ENCODE data around the gene WDR75. TPM values are rescaled to one million over a fixed set of nuclear protein-coding genes. Genes with fewer than 3 reads are reported as not detected.

Gene WDR75
- polyA plus RNA-seq, 3 donors = 14.8 to 16.8 (median 16.6) TPM

DNA sequence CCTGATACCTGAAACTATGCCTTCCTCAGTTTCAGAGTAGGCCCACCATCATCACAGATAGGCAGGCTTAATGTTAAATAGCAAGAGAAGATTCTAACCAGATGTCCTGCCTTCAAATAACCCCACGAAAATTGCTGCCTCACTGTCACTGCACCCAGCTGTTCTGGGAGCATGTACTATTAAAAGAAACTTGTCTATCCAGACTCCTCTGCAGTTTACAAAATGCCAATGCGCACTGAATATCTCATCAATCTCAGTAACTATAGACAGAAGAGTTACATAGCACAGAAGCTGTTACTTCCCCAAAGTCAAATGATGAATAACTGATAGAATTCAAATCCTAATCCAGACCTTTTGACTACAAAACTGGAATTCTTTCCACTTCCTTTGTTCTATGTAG, 43.9 kb downstream of the WDR75 start:
- WGBS, 3 donors = 66 to 72% (median 71%) methylated on average over 2 of the region's 2 CpGs
- no peak overlapping the region for H3K27ac ChIP-seq (ENCODE audit: low read depth, low read length)

DNA sequence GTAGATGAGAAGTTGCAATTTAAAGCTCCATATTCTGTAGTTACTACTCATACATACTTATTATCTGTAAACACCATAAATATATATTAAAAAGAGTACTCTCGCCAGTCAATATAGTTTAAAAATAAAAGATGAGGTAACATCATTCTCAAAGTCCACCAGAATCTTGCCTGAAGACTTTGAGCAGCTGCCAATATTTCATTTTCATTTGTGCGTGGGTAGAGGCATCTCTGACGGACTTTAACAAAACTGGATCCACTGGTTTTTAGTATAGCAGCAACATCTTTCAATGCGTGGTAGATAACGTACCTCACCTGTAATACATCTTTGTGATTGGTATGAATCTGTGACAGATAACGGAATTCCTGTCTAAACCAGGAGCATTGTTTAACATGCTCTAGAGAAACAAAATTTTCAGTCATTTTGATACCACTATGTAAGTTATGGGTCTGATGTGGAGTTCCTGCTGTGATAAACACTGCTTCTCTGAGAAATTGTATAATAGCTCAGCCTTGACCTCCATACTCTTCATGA, 45.0 kb downstream of the WDR75 start:
- WGBS, 3 donors = 41 to 74% (median 67%) methylated on average over 6 of the region's 6 CpGs
- H3K27ac ChIP-seq (ENCODE audit: low read depth, low read length) = no peak overlapping the region

DNA sequence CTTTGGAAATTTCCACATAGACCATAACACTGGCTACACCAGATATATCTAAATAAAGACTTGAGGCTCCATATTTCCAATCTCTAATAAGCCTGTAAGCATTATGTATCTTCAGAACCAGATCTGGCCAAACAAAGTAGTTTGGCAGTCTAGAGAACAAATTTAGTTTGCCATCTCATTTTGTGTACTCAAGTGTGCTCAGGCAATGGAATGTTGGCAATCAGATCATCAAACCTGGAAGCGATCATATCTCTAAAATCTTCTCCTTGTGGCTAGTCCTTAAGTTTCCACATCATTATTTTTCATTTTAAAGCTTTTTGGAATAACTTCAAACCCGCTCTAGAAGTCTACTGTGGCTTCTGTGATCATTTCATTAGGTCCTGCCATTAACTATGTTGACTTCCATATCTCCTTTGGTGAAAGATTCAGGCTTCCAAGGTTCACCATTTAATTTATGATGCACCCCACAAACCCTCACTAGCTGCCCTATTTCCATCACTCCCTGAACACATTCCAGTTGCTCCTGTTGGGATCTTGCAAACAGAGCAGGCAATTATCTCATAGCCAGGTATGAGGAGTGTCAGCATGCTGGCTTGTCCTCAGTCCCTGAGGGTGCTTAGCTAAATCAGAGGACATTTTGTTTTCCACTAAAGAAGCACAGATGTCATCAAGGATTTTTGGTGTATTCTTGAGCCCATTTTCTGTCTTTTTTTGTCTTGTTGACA, 46.2 kb downstream of the WDR75 start:
- WGBS, 3 donors = 90 to 94% (median 92%) methylated on average over 2 of the region's 2 CpGs
- H3K27ac ChIP-seq (ENCODE audit: low read depth, low read length) = no peak overlapping the region

DNA sequence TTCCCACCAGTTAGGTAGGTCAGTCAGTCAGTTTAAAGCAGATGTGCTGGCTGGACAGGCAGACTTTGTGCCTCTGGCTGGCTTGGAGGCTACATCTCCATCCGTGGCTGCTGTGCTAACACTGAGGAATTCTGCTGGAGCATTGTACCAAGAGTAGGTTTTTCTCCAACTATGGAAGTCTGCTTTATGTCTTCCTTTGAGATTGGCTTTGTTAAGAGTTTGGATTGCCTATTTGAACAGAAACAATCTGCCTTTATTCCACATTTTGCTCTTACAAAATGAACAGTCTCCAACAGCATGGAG, 46.7 kb downstream of the WDR75 start:
- 39 to 62% (median 43%) methylated on average over 1 of the region's 1 CpG for whole genome bisulfite sequencing, 3 donors
- H3K27ac ChIP-seq (ENCODE audit: low read depth, low read length) = no peak overlapping the region

DNA sequence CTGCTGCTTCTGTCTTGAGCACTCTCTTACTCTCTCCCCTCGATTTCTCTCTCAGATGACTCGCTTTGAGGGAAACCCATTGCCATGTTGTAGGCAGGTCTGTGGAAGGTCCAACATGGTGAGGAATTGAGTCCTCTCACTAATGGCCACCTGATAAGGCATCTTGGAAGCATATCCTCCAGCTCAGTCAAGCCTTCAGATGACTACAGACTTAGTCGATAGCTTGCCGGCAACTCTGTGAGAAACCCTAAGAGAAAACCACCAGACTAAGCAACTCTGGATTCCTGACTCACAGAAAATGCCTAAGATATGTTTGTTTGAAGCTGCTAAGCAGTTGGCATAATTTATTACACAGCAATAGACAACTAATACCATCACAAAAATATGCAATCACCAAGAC, 51.2 kb downstream of the WDR75 start:
- 88 to 93% (median 91%) methylated on average over 4 of the region's 4 CpGs for WGBS, 3 donors
- H3K27ac ChIP-seq (ENCODE audit: low read depth, low read length) = no peak overlapping the region

DNA sequence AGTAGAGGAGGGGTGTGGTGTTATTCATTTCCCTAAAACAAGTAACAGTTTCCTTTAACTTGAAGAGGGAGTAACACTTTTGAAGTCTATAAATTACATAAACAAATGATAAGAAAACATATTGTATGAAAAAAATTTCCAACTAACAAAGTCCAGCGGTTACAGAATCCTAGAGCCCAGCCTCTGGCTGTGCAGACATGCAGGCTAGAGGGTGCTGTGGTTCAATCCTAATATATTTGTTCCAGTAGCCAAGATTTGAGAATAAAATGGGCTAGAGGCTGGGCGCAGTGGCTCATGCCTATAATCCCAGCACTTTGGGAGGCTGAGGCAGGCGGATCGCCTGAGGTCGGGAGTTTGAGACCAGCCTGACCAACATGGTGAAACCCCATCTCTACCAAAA, 56.9 kb downstream of the WDR75 start:
- H3K27ac ChIP-seq (ENCODE audit: low read depth, low read length) = no peak overlapping the region
- 77 to 85% (median 77%) methylated on average over 5 of the region's 5 CpGs for whole genome bisulfite sequencing, 3 donors

DNA sequence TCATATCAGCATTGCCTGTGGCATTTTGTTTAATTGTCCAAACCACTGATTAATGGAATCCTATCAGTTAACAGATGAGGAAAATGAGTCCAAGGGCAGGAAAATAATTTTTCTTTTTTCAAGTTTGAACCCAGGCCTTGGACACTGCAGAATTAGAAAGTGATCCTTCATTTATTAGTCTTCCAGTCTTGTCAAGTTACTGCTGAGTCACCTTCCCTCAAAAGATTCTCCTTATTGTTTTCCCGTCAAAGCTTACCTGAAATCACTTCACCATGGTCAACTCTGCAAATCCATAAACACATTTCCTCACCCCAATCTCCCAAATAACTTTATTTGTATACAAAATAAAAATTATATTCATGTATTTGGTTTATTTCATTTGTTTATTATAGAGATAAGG, 57.9 kb downstream of the WDR75 start:
- WGBS, 3 donors = 96 to 98% (median 97%) methylated on average over 1 of the region's 1 CpG
- H3K27ac ChIP-seq (ENCODE audit: low read depth, low read length) = no peak overlapping the region

DNA sequence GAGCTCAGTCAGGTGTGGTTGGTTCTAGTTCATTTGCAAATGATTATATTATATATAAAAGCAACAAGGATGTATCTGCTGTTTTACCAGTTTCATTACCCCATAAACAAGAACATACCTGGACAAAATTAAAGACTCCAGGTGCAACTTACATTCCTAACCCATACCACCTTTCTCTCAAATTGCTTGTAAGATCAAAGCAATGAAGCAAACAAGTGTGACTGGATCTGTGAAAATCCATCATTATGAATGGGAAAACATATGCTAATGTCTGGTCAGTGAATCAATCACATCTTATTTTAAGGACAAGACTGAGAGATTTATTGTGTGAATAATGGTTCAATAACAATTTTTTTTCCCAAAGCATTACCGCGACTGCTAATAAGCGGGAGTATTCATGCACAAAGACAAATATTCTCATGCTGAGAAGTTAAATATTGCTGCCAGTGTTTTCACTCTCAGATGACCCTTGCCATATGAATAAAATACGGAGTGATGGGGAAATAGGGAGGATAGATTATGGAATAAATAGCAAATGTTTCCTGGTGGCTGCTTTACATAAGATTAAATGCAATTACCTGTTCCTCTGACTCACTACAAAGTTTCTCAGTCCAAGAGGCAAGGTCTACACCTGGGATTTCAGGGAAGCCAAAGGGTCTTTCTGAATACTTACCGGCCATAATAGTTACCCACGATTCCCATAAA, 59.3 kb downstream of the WDR75 start:
- H3K27ac ChIP-seq (ENCODE audit: low read depth, low read length) = no peak overlapping the region
- WGBS, 3 donors = 48 to 77% (median 74%) methylated on average over 6 of the region's 6 CpGs

DNA sequence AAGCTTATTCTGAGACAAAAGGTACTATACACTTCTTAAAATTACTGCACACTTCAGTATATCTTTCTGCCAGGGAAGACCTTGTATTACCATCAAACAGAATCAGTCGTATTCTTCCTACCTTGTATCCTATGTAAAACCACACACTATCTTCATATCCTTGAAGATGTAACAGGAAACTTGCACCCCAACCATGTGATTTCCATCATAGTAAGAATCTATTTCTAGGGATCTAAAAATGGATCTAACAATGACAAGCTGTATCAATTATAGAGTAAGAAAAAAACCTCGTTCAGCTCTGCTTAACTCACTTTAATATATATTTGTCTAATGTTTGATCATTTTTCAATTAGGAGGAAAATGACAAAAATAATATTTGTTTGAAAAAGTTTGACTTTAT, 60.2 kb downstream of the WDR75 start:
- no peak overlapping the region for H3K27ac ChIP-seq (ENCODE audit: low read depth, low read length)
- WGBS, 3 donors = 63 to 85% (median 70%) methylated on average over 2 of the region's 2 CpGs

DNA sequence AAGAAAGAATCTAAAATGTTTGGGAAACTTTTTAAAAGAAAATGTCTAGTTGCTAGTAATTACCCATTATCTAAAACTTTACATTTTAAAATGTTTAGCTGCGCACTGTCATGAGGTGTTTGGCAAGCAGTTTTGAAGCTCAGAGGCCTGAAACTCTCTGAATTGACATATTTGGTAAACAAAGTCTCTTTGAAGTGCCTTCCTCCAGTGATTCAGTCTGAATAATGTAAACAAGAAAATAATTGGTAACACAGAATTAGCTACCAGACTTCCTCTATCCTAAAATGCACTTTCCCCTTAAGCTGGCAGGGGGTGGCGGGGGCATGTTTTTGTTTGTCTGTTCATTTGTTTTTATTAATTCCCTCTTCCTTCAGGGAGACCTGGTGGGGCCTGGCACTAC, 61.4 kb downstream of the WDR75 start:
- 92 to 96% (median 95%) methylated on average over 2 of the region's 2 CpGs for WGBS, 3 donors

DNA sequence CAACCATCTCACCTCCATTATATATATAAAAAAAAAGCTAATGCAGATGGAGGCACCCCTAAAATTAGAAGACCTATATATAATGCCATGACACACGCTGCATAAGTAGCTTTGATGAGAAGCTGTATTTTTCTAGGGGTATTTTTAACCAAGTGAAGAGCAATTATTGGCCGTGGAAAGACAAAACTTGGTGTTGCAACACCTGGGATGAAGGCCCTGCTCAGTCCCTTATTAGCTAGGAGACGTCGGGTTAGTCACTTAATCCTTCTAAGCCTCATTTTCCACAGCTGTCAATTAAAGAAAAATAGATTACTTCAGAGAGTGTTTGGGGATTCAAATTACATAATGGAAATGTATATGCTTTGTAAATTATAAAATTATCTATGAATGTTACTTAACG, 63.0 kb downstream of the WDR75 start:
- H3K27ac ChIP-seq (ENCODE audit: low read depth, low read length) = no peak overlapping the region
- 90% methylated on average over 5 of the region's 5 CpGs for WGBS, 3 donors

More for the DNA sequence above, 61.4 kb downstream of the WDR75 start:
- no peak overlapping the region for H3K27ac ChIP-seq (ENCODE audit: low read depth, low read length)

DNA sequence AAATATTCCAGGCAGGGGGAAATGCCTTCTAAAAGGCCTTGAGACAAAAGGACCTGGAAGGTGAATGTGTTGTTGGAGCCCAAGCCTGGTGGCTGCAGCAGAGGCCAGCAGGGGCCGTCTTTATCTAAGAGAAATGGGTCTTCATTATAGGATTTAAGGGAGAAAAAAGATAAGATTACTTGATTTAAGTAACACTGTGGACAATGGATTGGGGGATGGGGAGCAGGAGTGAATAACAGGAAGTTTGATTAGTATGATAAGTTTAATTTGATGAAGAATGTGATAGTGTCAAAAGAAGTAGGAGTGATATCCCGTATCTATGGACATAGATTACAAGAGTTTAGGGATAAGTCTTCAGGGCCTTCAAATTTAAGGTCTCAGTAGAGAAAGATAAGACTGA, 64.2 kb downstream of the WDR75 start:
- no peak overlapping the region for H3K27ac ChIP-seq (ENCODE audit: low read depth, low read length)
- 79 to 85% (median 84%) methylated on average over 2 of the region's 2 CpGs for WGBS, 3 donors

DNA sequence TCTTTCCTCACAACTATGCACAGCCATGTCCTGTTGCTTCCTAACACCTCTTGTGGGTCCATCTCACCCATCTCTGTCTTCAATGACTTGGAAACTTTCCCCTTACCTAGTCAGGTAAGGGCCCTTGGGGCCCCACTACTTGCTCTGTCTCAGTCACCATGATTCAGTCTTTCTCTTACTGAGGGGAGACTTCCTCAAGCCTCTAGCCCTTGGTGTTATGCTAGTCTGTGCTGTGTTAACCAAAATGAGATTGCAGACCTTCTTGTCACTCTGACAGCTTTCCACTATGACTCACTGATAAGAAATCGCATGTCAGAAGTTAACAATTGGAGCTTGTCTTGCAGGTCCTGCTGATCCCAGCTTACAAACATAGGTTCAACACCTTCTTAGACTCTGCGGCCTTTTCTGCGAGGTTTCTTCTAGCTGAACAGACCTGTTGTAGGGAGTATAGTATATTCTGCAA, 65.3 kb downstream of the WDR75 start:
- WGBS, 3 donors = 69 to 84% (median 82%) methylated on average over 3 of the region's 3 CpGs
- no peak overlapping the region for H3K27ac ChIP-seq (ENCODE audit: low read depth, low read length)

DNA sequence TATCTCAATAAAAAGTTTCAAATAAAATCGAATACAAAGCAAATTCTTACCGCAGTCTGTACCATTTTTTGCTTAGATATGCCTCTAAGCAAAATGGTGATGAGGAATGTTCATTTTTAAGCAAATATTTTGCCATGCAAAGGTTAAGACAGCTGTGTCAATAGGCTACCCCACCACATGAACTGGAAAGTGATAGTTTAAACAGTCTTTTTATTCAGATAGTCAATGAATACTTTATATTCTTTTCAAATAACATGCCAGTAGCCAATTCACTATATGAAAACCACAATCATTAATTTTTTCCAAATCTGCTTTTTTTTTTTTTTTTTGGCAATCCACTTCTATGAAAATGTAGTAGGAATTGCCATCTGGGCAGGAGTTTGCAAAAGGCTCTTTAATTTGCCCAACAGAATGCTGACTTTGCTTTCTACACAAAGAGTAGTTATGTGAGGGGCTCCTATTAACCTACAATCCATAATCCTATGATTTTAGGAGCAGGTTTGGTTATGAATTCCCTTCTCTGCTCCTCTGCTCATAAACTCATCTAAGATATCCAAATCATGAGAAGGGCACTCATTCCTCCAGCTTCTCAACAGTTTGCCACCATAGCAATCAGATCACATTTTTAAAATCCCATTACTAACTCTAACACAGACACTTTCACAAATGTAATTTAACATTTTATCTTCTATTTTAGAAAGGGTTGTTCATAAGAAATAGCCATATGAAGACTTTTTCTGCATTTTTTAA, 70.1 kb downstream of the WDR75 start:
- H3K27ac ChIP-seq (ENCODE audit: low read depth, low read length) = no peak overlapping the region
- WGBS, 3 donors = 80 to 96% (median 92%) methylated on average over 2 of the region's 2 CpGs

DNA sequence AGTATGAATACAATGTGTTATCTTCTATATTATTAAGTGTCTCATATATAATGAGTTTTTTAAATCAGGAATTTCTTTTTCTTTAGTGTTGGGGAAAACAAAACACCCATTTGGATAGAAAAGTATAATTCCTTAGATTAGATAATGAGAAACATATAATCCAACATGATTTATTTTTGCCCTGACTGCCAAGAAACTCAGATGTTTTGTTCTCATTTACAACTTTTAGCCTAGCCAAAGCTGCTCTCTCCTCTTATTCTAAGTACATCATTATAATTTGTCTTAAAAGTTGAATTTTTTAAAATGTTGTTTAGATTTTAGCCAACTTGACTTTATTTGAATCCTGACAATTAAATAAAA, 70.7 kb downstream of the WDR75 start:
- no peak overlapping the region for H3K27ac ChIP-seq (ENCODE audit: low read depth, low read length)

DNA sequence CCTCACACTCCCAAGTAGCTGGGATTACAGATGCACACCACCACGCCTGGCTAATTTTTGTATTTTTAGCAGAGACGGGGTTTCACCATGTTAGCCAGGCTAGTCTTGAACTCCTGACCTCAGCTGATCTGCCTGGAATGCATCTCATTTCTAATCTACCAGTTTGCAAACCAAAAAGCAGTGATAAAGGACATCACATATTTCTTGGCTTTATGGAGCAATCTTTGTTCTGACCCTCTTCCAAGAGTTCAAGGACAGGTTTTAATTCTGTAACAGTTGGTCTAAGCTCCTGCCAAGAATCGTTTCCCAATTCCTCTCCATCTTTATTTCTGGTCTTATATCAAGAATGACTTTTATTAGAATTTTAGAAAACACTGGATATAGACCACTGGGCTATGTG, 71.6 kb downstream of the WDR75 start:
- 57 to 69% (median 66%) methylated on average over 3 of the region's 3 CpGs for WGBS, 3 donors
- H3K27ac ChIP-seq (ENCODE audit: low read depth, low read length) = no peak overlapping the region

DNA sequence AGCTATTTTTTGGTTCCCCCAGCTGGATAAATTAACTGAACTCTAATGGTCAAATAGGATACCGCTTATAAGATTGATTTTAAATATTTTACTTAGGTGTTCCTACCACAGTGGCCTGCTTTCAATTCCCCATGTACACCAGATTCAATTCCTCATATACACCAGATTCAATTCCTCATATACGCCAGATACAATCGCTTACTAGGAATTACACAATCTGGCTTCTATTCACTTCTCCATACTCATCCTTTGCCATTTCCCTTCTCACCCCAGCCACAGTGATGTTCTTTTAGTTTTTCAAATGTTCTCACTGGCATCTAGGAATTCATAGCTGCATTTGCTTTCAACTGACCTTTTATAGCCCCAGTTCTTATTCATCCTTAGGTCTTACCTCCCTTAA, 72.8 kb downstream of the WDR75 start:
- 75 to 91% (median 78%) methylated on average over 3 of the region's 3 CpGs for WGBS, 3 donors
- no peak overlapping the region for H3K27ac ChIP-seq (ENCODE audit: low read depth, low read length)

DNA sequence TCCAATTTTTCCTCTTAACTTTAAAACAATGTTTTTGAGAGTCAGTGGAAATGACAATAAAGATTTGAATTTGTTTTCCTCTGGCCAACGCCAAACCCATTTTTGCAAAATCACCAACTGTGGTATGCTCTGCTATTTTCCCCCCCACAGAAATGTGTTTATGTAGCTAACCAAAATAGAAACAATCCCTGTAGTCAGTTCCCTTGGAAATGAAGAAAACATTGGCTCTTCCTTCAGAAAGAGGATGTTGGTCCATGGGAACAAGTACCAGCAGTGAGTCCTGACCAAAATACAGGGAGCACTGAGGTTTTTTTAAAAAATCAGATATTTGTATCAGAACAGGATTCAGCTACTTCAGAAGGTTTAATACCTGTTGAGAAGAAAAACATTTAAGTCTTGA, 74.0 kb downstream of the WDR75 start:
- 40 to 85% (median 41%) methylated on average over 1 of the region's 1 CpG for WGBS, 3 donors
- no peak overlapping the region for H3K27ac ChIP-seq (ENCODE audit: low read depth, low read length)

DNA sequence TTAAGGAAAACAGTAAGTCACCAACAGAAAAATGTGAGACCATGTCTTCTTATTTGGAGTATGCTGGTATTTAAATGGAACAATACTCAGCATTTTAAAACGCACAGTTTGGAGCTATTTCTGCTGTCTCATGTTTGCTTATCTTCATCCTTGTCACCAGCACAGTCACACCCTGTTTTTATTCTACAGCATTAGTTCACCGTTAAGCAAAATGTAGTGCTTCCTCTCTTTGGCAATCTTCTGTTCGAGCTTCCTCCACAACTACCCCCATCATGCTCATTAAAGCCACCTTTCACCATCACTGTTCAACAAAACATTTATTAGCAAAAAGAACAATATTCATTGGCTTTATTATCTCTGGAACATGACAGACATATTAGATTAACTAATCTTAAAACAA, 75.3 kb downstream of the WDR75 start:
- 41 to 72% (median 49%) methylated on average over 3 of the region's 3 CpGs for WGBS, 3 donors
- no peak overlapping the region for H3K27ac ChIP-seq (ENCODE audit: low read depth, low read length)
